ENCODE results near the gene THADA. TPM values are rescaled to one million over a fixed set of nuclear protein-coding genes. Genes with fewer than 3 reads are reported as not detected.

The THADA gene
- total RNA-seq, 1 experiment from 2014 or later = 20.1 TPM

DNA sequence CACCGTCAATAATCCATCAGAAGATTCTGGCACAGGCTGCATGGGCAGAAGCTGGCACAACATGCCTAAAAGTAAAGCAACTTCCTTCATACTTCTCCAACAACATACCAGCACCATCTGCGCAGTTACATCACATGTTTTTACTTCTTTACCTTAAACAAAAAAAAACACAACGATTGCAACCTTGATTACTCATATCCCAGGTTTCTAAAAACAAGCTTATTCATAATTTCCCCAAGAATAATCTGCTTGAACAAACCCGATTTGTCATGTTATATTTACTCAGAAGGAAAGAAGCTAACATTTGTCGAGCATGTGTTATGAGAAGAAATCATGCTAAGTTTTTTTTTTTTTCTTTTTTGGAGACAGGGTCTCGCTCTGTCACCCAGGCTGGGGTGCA lies 54.7 kb downstream of the THADA start:
- Histone ChIP-seq H4K91ac (ENCODE audit: insufficient read length, low read depth, low read length) (no peak overlapping the region), H3K9me3 (ENCODE audit: control insufficient read depth, low read depth, low read length) (no peaks in the 10 kb centered on the region), H2BK5ac (ENCODE audit: insufficient read length, low read length) (no peak overlapping the region), H2BK15ac (ENCODE audit: low read depth, low read length) (no peak overlapping the region), H3T11ph (ENCODE audit: low read length) (no peak overlapping the region), H3K14ac (ENCODE audit: insufficient read depth, low read length) (no peak overlapping the region), H3K23ac (ENCODE audit: insufficient read length, low read depth, low read length) (no peak overlapping the region), H3K18ac (ENCODE audit: insufficient read length, low read depth, low read length) (no peak overlapping the region), H2AFZ (ENCODE audit: low read length) (no peak overlapping the region), H2AK5ac (ENCODE audit: insufficient read length, low read length) (no peak overlapping the region), H4K5ac (ENCODE audit: insufficient read length, low read depth, low read length) (no peak overlapping the region), H3K56ac (ENCODE audit: insufficient read length, low read depth, low read length) (no peak overlapping the region), H2BK12ac (ENCODE audit: insufficient read length, low read depth, low read length) (no peak overlapping the region), H2BK20ac (ENCODE audit: low read depth, low read length, poor library complexity, severe bottlenecking) (no peak overlapping the region), H3K23me2 (ENCODE audit: insufficient read length, low read depth, low read length, poor library complexity, severe bottlenecking) (no peaks in the 10 kb centered on the region), H4K20me1 (ENCODE audit: control insufficient read depth, insufficient read depth, insufficient read length) (no peaks in the 10 kb centered on the region), H3K4me1 (ENCODE audit: insufficient read depth, low read length) (no peaks in the 10 kb centered on the region), H3K4ac (ENCODE audit: low read depth, low read length) (no peak overlapping the region), H3K4me2 (ENCODE audit: insufficient read depth, insufficient read length, low read length) (no peak overlapping the region), H3K9ac (ENCODE audit: extremely low read depth, insufficient read length, low read length) (no peak overlapping the region), H4K8ac (replicated peaks; ENCODE audit: insufficient read length, low read depth, low read length) (no peak overlapping the region), H3K79me2 (ENCODE audit: insufficient read depth, low read length) (no peaks in the 10 kb centered on the region), H3K27me3 (ENCODE audit: insufficient read depth, low read length) (no peaks in the 10 kb centered on the region), H3K79me1 (ENCODE audit: insufficient read depth, low read depth, low read length, poor library complexity, severe bottlenecking) (no peaks in the 10 kb centered on the region), H2BK120ac (ENCODE audit: low read depth, low read length, poor library complexity, severe bottlenecking) (no peak overlapping the region), H3K27ac (ENCODE audit: insufficient read length, low read depth, low read length) (no peak overlapping the region)
- 100% methylated on average over 2 of the region's 6 CpGs for WGBS (ENCODE audit: extremely low coverage, insufficient read length, low lambda C conversion rate)
- H3K9me3 Mint-ChIP-seq = peaks cover 2 to 9% of the 10 kb centered on the region in 2 experiments; a peak in 2 of 5 replicates
- no peak for DNase-seq
- H3K27ac Mint-ChIP-seq = no peak overlapping the region
- H3K4me1 Mint-ChIP-seq = no peaks in the 10 kb centered on the region
- H3K27me3 Mint-ChIP-seq (ENCODE audit: low read depth) = no peaks in the 10 kb centered on the region
- peaks cover 0 to 6% (median 3%) of the 10 kb centered on the region in 3 experiments; a peak in 4 of 7 replicates for H3K36me3 Mint-ChIP-seq (ENCODE audit: insufficient read depth in 1 of 3, low read depth in 3 of 3)
- TF ChIP-seq, protein P1, sequence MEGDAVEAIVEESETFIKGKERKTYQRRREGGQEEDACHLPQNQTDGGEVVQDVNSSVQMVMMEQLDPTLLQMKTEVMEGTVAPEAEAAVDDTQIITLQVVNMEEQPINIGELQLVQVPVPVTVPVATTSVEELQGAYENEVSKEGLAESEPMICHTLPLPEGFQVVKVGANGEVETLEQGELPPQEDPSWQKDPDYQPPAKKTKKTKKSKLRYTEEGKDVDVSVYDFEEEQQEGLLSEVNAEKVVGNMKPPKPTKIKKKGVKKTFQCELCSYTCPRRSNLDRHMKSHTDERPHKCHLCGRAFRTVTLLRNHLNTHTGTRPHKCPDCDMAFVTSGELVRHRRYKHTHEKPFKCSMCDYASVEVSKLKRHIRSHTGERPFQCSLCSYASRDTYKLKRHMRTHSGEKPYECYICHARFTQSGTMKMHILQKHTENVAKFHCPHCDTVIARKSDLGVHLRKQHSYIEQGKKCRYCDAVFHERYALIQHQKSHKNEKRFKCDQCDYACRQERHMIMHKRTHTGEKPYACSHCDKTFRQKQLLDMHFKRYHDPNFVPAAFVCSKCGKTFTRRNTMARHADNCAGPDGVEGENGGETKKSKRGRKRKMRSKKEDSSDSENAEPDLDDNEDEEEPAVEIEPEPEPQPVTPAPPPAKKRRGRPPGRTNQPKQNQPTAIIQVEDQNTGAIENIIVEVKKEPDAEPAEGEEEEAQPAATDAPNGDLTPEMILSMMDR (conservative IDR thresholded peaks at IDR 0.05) = no peak
- H3K4me3 Mint-ChIP-seq = no peak overlapping the region

Data from H9 (cell line).